K562 (cell line): ENCODE results near the gene PARD3. TPM values are rescaled to one million over a fixed set of nuclear protein-coding genes. Genes with fewer than 3 reads are reported as not detected.

Experiments
- ATAC-seq: fragments of 200-7000 bp; cut with Tn5 transposase; 3 replicates; pipeline ENCODE4 v1.9.1; 2020; ENCODE audit warnings: moderate library complexity
- BruUV-seq: library from RNA; stranded (reverse); fragments of 400-500 nt; replicated peaks from 2 replicates; lab custom pipeline; 2021; lab: Mats Ljungman, UMichigan
- CTCF ChIA-PET: fragments of 300-600 bp; formaldehyde crosslinking; extraction: SDS; loops from one replicate; lab custom pipeline; 2021; ENCODE audit warnings: low intra/inter-chr PET ratio; lab: Yijun Ruan, JAX
- POLR2A ChIA-PET: fragments of 300-600, 350-650 bp; sonication (Branson Sonifier 250); formaldehyde crosslinking; extraction: SDS; loops from one replicate; lab custom pipeline; 2021; ENCODE audit warnings: antibody characterized with exemption, inconsistent platforms; lab: Yijun Ruan, JAX
- DNase-seq, 4 experiments: peaks; one replicate each; pipeline versions ENCODE4 v3.0.0 to v3.0.0-alpha.2; 2011 to 2018; ENCODE audit warnings: low spot score in 3 of 4, mixed read lengths in 3 of 4; ENCODE audit errors: extremely low read depth in 1 of 4
- FAIRE-seq: peaks from 2 replicates; lab custom pipeline; 2011; peaks lifted over from hg19 to GRCh38; lab: Jason Lieb, UNC
- H2AFZ ChIP-seq: 2 replicates; pipeline ENCODE4 v1.6.0; 2011; ENCODE audit warnings: low read depth, low read length, control low read depth, inconsistent platforms
- H3K27ac ChIP-seq: fragments of 200-600 bp; 3 replicates; pipeline ENCODE4 v1.8.0; 2011; ENCODE audit warnings: low read depth, mild to moderate bottlenecking, control low read depth, inconsistent platforms, low read length, moderate library complexity, mixed read lengths; ENCODE audit errors: extremely low read depth
- H3K27me3 ChIP-seq, 2 experiments: fragments of 300-600 bp in 1 of 2; 2 replicates in 1 of 2; 3 replicates in 1 of 2; pipeline versions ENCODE4 v1.6.0 to v1.8.0; 2011; ENCODE audit warnings: inconsistent platforms in 2 of 2, low read length in 2 of 2, mild to moderate bottlenecking in 1 of 2, mixed read lengths in 1 of 2, moderate library complexity in 1 of 2; ENCODE audit not compliant: control insufficient read depth in 2 of 2, insufficient read depth in 2 of 2
- H3K36me3 ChIP-seq: fragments of 300-600 bp; 3 replicates; pipeline ENCODE4 v1.8.0; 2011; ENCODE audit warnings: mild to moderate bottlenecking, low read length, inconsistent platforms; ENCODE audit not compliant: control insufficient read depth, insufficient read depth
- H3K4me1 ChIP-seq, 2 experiments: fragments of 200-600 bp in 1 of 2; replicated peaks in 1 of 2; 2 replicates in 1 of 2; 3 replicates in 1 of 2; pipeline versions ENCODE4 v1.5.1 to v1.8.0; 2011; ENCODE audit warnings: inconsistent platforms in 2 of 2, low read length in 2 of 2, mild to moderate bottlenecking in 1 of 2, mixed read lengths in 1 of 2, moderate library complexity in 1 of 2; ENCODE audit not compliant: control insufficient read depth in 2 of 2, insufficient read depth in 2 of 2
- H3K4me2 ChIP-seq: 2 replicates; pipeline ENCODE4 v1.6.1; 2011; ENCODE audit warnings: low read length, control low read depth, inconsistent platforms, mixed read lengths; ENCODE audit not compliant: insufficient read depth
- H3K4me3 ChIP-seq: fragments of 200-600 bp; sonication (generic), shearing (Covaris generic); 2 replicates; pipeline ENCODE4 v1.5.1; 2016; ENCODE audit warnings: control low read depth, inconsistent platforms
- H3K79me2 ChIP-seq: fragments of 200-600 bp; 3 replicates; pipeline ENCODE4 v1.8.0; 2011; ENCODE audit warnings: low read length, inconsistent platforms; ENCODE audit not compliant: control insufficient read depth, insufficient read depth
- H3K9ac ChIP-seq, 2 experiments: 2 replicates each; pipeline versions ENCODE4 v1.6.0 to v1.6.1; 2011; ENCODE audit warnings: low read depth in 2 of 2, low read length in 2 of 2, control low read depth in 1 of 2, inconsistent platforms in 1 of 2, mild to moderate bottlenecking in 1 of 2, mixed read lengths in 1 of 2; ENCODE audit not compliant: insufficient read depth in 1 of 2
- H3K9me1 ChIP-seq: one replicate; pipeline ENCODE4 v1.6.0; 2011; ENCODE audit warnings: inconsistent platforms, mild to moderate bottlenecking, low read length, moderate library complexity; ENCODE audit not compliant: control insufficient read depth, insufficient read depth
- H3K9me3 ChIP-seq: replicated peaks from 2 replicates; pipeline ENCODE4 v1.5.1; 2011; ENCODE audit warnings: low read depth, low read length, inconsistent platforms; ENCODE audit not compliant: control insufficient read depth, insufficient read depth
- H4K20me1 ChIP-seq: replicated peaks from 2 replicates; pipeline ENCODE4 v1.6.1; 2011; ENCODE audit warnings: low read length, inconsistent platforms, mixed read lengths; ENCODE audit not compliant: control insufficient read depth, insufficient read depth
- CAMTA2 ChIP-seq: fragments of 250-450 bp; sonication (Bioruptor Pico); conservative IDR thresholded peaks from 2 replicates; pipeline ENCODE4 v1.5.1; 2022
- CBX2 ChIP-seq: fragments of 200-600 bp; sonication (generic); IDR thresholded peaks from one replicate; pipeline ENCODE4 v1.6.1; 2012; ENCODE audit warnings: mild to moderate bottlenecking, low read length, inconsistent platforms; ENCODE audit not compliant: insufficient read depth, poor library complexity, severe bottlenecking
- FIP1L1 ChIP-seq: fragments of 200-400 bp; formaldehyde crosslinking; IDR thresholded peaks from 2 replicates; pipeline ENCODE4 v1.6.1; 2018; ENCODE audit warnings: mild to moderate bottlenecking, low read depth, low read length; ENCODE audit not compliant: poor library complexity, severe bottlenecking
- HMGXB4 ChIP-seq: sonication (generic); formaldehyde crosslinking; IDR thresholded peaks from 2 replicates; pipeline ENCODE4 v1.8.1; 2023; ENCODE audit warnings: mild to moderate bottlenecking, missing genetic modification reagents
- JUNB ChIP-seq: fragments of 450-650 bp; formaldehyde crosslinking; conservative IDR thresholded peaks from 2 replicates; pipeline ENCODE4 v1.4.0; 2020; ENCODE audit warnings: mild to moderate bottlenecking
- LCOR ChIP-seq: sonication (generic); formaldehyde crosslinking; IDR thresholded peaks from 2 replicates; pipeline ENCODE4 v1.8.0; 2022; ENCODE audit warnings: mild to moderate bottlenecking, missing genetic modification reagents
- PTTG1 ChIP-seq: fragments of 450-650 bp; IDR thresholded peaks from 2 replicates; pipeline ENCODE4 v1.6.1; 2016; ENCODE audit warnings: low read depth, mild to moderate bottlenecking, missing genetic modification characterization, missing compliant biosample characterization
- STAT5B ChIP-seq: fragments of 250-450 bp; sonication (Bioruptor Pico); IDR thresholded peaks from 2 replicates; pipeline ENCODE4 v1.8.0; 2021; ENCODE audit warnings: mild to moderate bottlenecking, inconsistent platforms
- U2AF2 ChIP-seq: fragments of 200-400 bp; formaldehyde crosslinking; optimal IDR thresholded peaks from 2 replicates; pipeline ENCODE3; 2017; ENCODE audit warnings: low read depth, mild to moderate bottlenecking, low read length
- WHSC1 ChIP-seq: IDR thresholded peaks from one replicate; pipeline ENCODE4 v1.6.1; 2012; ENCODE audit warnings: low read length, control low read depth, inconsistent platforms
- ZBTB9 ChIP-seq: fragments of 450-650 bp; formaldehyde crosslinking; IDR thresholded peaks from 2 replicates; pipeline ENCODE4 v1.4.0; 2020; ENCODE audit warnings: mild to moderate bottlenecking, moderate library complexity
- ZKSCAN3 ChIP-seq: fragments of 250-450 bp; sonication (Bioruptor Pico); IDR thresholded peaks from 2 replicates; pipeline ENCODE4 v1.4.0; 2020
- ZNF75A ChIP-seq: fragments of 450-650 bp; formaldehyde crosslinking; IDR thresholded peaks from 2 replicates; pipeline ENCODE4 v1.4.0; 2020; ENCODE audit warnings: mild to moderate bottlenecking
- WGBS: fragments of 100-300 bp; shearing (Covaris generic); methylation state at CpG from one replicate; pipeline ENCODE4 v1.1.6; 2016; ENCODE audit warnings: low coverage, mixed read lengths; ENCODE audit not compliant: insufficient coverage; ENCODE audit errors: missing lambda C conversion rate; 5-methylcytosine and 5-hydroxymethylcytosine counted together
- in situ Hi-C: fragments of 300-500 bp; cut with MboI; formaldehyde crosslinking; loops from 4 replicates; pipeline ENCODE4 v1.15.0; 2018; ENCODE audit warnings: inconsistent platforms, mixed read lengths
- intact Hi-C: fragments of 100-400 bp; cut with micrococcal nuclease; formaldehyde crosslinking; loops from 2 replicates; pipeline ENCODE4 v1.14.2; 2022
- polyA plus RNA-seq, 8 experiments: library from polyadenylated mRNA; depleted of rRNA in 4 of 8; stranded (reverse) in 5 of 8; unstranded in 3 of 8; fragments of >200 nt; fragmentation: Nextera tagmentation in 2 of 8; fragmentation: Illumina TruSeq in 1 of 8; extraction: Ambion mirVana in 2 of 8; extraction: Trizol in 1 of 8; gene quantifications; 2 replicates each; pipeline versions ENCODE4 v1.2.1 to v1.2.3, GENCODE V29; 2011 to 2014; ENCODE audit warnings: inconsistent platforms in 1 of 8, missing spikeins in 1 of 8
- total RNA-seq, 7 experiments: library from RNA; depleted of rRNA in 6 of 7; stranded (reverse); fragments of >200 nt in 6 of 7; fragmentation: Illumina TruSeq in 2 of 7; extraction: Trizol in 2 of 7; gene quantifications; 2 replicates each; pipeline versions ENCODE4 v1.2.1 to v1.2.3, GENCODE V29; 2011 to 2021; ENCODE audit warnings: low replicate concordance in 1 of 7
- TF ChIP-seq, protein P1 (sequence below): fragments of 200-800 bp; sonication (Bioruptor generic); IDR thresholded peaks from 2 replicates; pipeline ENCODE4 v1.6.1; 2016; ENCODE audit warnings: missing genetic modification characterization, missing compliant biosample characterization

Gene PARD3
- total and polyA plus RNA-seq, 9 of the 15 experiments (the other 6 are each of a cell fraction or from before 2014, with no cell fraction given) = 2.7 to 11.7 (median 7.7) TPM

DNA sequence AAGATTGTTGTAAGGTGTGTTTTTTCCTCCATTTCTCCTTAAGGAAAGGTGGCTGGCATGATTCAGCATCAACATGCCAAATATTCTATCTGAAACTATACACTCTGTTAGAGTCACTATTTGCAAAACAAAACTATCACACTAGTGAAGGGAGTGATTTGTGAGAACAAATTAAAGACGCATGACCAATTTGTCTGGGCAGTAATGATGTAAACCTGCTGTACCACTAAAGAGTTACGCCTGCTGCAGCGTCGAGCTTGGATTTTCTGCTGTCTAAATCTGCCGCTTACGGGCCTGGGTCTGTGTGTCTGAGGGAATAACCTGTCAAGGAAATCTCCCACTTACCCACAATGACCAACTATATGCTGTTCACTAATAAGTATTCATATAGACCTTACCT lies 648.3 kb downstream of the PARD3 start:
- DNase-seq (no peak), FAIRE-seq (no peak), ATAC-seq (no peak)
- no peaks in the 10 kb centered on the region for H3K9me1 ChIP-seq
- H3K4me2 ChIP-seq = no peak overlapping the region
- peaks cover 0 to 3% of the 10 kb centered on the region in 2 experiments; a peak in 1 of 5 replicates for H3K27me3 ChIP-seq
- ChIA-PET CTCF (no interaction called here), POLR2A (no interaction called here)
- H2AFZ ChIP-seq = no peak overlapping the region
- peaks cover 0 to 6% of the 10 kb centered on the region in 2 experiments; a peak in 3 of 5 replicates for H3K4me1 ChIP-seq
- no peaks in the 10 kb centered on the region for H3K79me2 ChIP-seq
- no peak overlapping the region for H3K4me3 ChIP-seq
- H3K36me3 ChIP-seq = no peaks in the 10 kb centered on the region
- BruUV-seq = no TSS peak
- no peak overlapping the region for H3K27ac ChIP-seq
- H3K9me3 ChIP-seq = no peaks in the 10 kb centered on the region
- no peaks in the 10 kb centered on the region for H4K20me1 ChIP-seq
- intact Hi-C loops (no loop called here), in situ Hi-C loops (no loop called here)
- H3K9ac ChIP-seq = no peak overlapping the region
- 0% methylated on average over 6 of the region's 6 CpGs for WGBS
- TF ChIP-seq LCOR (CRISPR knock-in tag) (no peak), ZNF75A (CRISPR knock-in tag) (no peak), JUNB (CRISPR knock-in tag) (no peak), PTTG1 (tag) (no peak), CAMTA2 (no peak), U2AF2 (no peak), CBX2 (no peak), STAT5B (no peak), ZKSCAN3 (CRISPR knock-in tag) (no peak), FIP1L1 (no peak), HMGXB4 (CRISPR knock-in tag) (no peak), ZBTB9 (CRISPR knock-in tag) (no peak), WHSC1 (no peak)
- TF ChIP-seq, protein P1, sequence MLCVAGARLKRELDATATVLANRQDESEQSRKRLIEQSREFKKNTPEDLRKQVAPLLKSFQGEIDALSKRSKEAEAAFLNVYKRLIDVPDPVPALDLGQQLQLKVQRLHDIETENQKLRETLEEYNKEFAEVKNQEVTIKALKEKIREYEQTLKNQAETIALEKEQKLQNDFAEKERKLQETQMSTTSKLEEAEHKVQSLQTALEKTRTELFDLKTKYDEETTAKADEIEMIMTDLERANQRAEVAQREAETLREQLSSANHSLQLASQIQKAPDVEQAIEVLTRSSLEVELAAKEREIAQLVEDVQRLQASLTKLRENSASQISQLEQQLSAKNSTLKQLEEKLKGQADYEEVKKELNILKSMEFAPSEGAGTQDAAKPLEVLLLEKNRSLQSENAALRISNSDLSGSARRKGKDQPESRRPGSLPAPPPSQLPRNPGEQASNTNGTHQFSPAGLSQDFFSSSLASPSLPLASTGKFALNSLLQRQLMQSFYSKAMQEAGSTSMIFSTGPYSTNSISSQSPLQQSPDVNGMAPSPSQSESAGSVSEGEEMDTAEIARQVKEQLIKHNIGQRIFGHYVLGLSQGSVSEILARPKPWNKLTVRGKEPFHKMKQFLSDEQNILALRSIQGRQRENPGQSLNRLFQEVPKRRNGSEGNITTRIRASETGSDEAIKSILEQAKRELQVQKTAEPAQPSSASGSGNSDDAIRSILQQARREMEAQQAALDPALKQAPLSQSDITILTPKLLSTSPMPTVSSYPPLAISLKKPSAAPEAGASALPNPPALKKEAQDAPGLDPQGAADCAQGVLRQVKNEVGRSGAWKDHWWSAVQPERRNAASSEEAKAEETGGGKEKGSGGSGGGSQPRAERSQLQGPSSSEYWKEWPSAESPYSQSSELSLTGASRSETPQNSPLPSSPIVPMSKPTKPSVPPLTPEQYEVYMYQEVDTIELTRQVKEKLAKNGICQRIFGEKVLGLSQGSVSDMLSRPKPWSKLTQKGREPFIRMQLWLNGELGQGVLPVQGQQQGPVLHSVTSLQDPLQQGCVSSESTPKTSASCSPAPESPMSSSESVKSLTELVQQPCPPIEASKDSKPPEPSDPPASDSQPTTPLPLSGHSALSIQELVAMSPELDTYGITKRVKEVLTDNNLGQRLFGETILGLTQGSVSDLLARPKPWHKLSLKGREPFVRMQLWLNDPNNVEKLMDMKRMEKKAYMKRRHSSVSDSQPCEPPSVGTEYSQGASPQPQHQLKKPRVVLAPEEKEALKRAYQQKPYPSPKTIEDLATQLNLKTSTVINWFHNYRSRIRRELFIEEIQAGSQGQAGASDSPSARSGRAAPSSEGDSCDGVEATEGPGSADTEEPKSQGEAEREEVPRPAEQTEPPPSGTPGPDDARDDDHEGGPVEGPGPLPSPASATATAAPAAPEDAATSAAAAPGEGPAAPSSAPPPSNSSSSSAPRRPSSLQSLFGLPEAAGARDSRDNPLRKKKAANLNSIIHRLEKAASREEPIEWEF (CRISPR knock-in tag) = no peak
